Lung (tissue), 12 donors: ENCODE measurements around the gene CCDC134. TPM values are rescaled to one million over a fixed set of nuclear protein-coding genes. Genes with fewer than 3 reads are reported as not detected.

ENCODE experiments used
- ATAC-seq: fragments of 200-7000 bp; cut with Tn5 transposase; one replicate; pipeline ENCODE4 v1.9.1; 2020; ENCODE audit warnings: moderate number of reproducible peaks; ENCODE audit not compliant: insufficient read depth, low FRiP score
- DNase-seq, 3 donors: peaks; one replicate each; pipeline ENCODE4 v3.0.0-alpha.2; 2013 to 2017
- H3K27ac ChIP-seq, 2 donors: one replicate each; pipeline ENCODE4 v1.5.1; 2013; ENCODE audit warnings: mild to moderate bottlenecking in 2 of 2, moderate library complexity in 2 of 2, control low read depth in 1 of 2, inconsistent platforms in 1 of 2, low read depth in 1 of 2, low read length in 1 of 2
- H3K27me3 ChIP-seq, 3 donors: one replicate each; pipeline ENCODE4 v1.5.1; 2013; ENCODE audit warnings: low read length in 2 of 3; ENCODE audit not compliant: control insufficient read depth in 3 of 3, insufficient read depth in 3 of 3
- H3K36me3 ChIP-seq, 4 donors: one replicate each; pipeline ENCODE4 v1.5.1; 2013; ENCODE audit warnings: low read length in 4 of 4, mild to moderate bottlenecking in 1 of 4, moderate library complexity in 1 of 4; ENCODE audit not compliant: control insufficient read depth in 4 of 4, insufficient read depth in 4 of 4
- H3K4me1 ChIP-seq, 5 donors: one replicate each; pipeline ENCODE4 v1.5.1; 2013; ENCODE audit warnings: low read length in 5 of 5, mild to moderate bottlenecking in 2 of 5, moderate library complexity in 1 of 5; ENCODE audit not compliant: control insufficient read depth in 5 of 5, insufficient read depth in 5 of 5
- H3K4me3 ChIP-seq: one replicate; pipeline ENCODE4 v1.5.1; 2013; ENCODE audit warnings: mild to moderate bottlenecking, control low read depth, moderate library complexity
- H3K9ac ChIP-seq, 2 donors: one replicate each; pipeline ENCODE4 v1.5.1; 2013; ENCODE audit warnings: low read length in 2 of 2, control low read depth in 1 of 2; ENCODE audit not compliant: insufficient read depth in 1 of 2
- H3K9me3 ChIP-seq, 4 donors: one replicate each; pipeline ENCODE4 v1.5.1; 2013; ENCODE audit warnings: low read length in 3 of 4, mild to moderate bottlenecking in 1 of 4, moderate library complexity in 1 of 4; ENCODE audit not compliant: control insufficient read depth in 4 of 4, insufficient read depth in 3 of 4
- CTCF ChIP-seq: IDR thresholded peaks from 2 replicates; pipeline ENCODE4 v1.5.1; 2012; ENCODE audit warnings: mild to moderate bottlenecking; ENCODE audit errors: control extremely low read depth, extremely low read depth
- whole genome bisulfite sequencing, 2 donors: extraction: QIAGEN DNeasy Blood & Tissue Kit; methylation state at CpG; one replicate each; pipeline ENCODE4 v1.1.7; 2013; 5-methylcytosine and 5-hydroxymethylcytosine counted together
- polyA plus RNA-seq, 2 donors: library from polyadenylated mRNA; stranded (reverse); fragments of 200-250 nt; gene quantifications; one replicate each; pipeline ENCODE4 v1.2.1, GENCODE V29; 2013
- total RNA-seq, 2 donors: library from RNA; depleted of rRNA in 1 of 2; stranded (reverse); fragments of >200 nt in 1 of 2; gene quantifications; one replicate each; pipeline ENCODE4 v1.2.1, GENCODE V29; 2014 to 2021
- donor health status: control.
- donor health status: control.
- donor health status: Bipolar disorder and iron deficiency.
- donor health status: healthy.
- donor health status: DM: yes; HTN: yes; CAD: no.

The CCDC134 gene
- total and polyA plus RNA-seq, 4 donors, result 2.5 to 10.6 (median 7.0) TPM

- WGBS, 2 donors, result 97 to 99% methylated on average over 4 of the region's 4 CpGs
- DNase-seq (no peak), ATAC-seq (no peak)
- H3K4me1 ChIP-seq, result peaks cover 3 to 39% (median 16%) of the 10 kb centered on the region in 5 donors
- no peaks in the 10 kb centered on the region for H3K9me3 ChIP-seq
- peaks cover 0 to 3% (median 2%) of the 10 kb centered on the region in 4 donors for H3K36me3 ChIP-seq
- TF ChIP-seq CTCF, result no peak
- no peak overlapping the region for H3K9ac ChIP-seq
- no peak overlapping the region for H3K27ac ChIP-seq
- H3K27me3 ChIP-seq, result no peaks in the 10 kb centered on the region
- H3K4me3 ChIP-seq, result no peak overlapping the region
Observed at GRCh38 chr22:41828516-41828915, 28.0 kb downstream of the CCDC134 start.

- Histone ChIP-seq H3K27me3 (no peaks in the 10 kb centered on the region), H3K4me3 (no peak overlapping the region), H3K9me3 (no peaks in the 10 kb centered on the region), H3K36me3 (peaks cover 0 to 2% (median 0%) of the 10 kb centered on the region in 4 donors), H3K4me1 (peaks cover 3 to 43% (median 14%) of the 10 kb centered on the region in 5 donors), H3K27ac (no peak overlapping the region), H3K9ac (no peak overlapping the region)
- ATAC-seq (no peak), DNase-seq (no peak)
- no peak for TF ChIP-seq CTCF
- WGBS, 2 donors, result 96 to 98% methylated on average over 3 of the region's 3 CpGs
Observed at GRCh38 chr22:41830174-41830573, 29.7 kb downstream of the CCDC134 start.

- H3K36me3 ChIP-seq, result peaks cover 0 to 7% (median 1%) of the 10 kb centered on the region in 4 donors
- H3K27me3 ChIP-seq, result no peaks in the 10 kb centered on the region
- no peak overlapping the region for H3K4me3 ChIP-seq
- peak; percentile 34 to 58 (median 34) for DNase-seq
- H3K27ac ChIP-seq, result no peak overlapping the region
- 40 to 58% methylated on average over 6 of the region's 6 CpGs for WGBS, 2 donors
- H3K9ac ChIP-seq, result no peak overlapping the region
- ATAC-seq, result no peak
- H3K9me3 ChIP-seq, result no peaks in the 10 kb centered on the region
- no peak for TF ChIP-seq CTCF
- peaks cover 0 to 31% (median 8%) of the 10 kb centered on the region in 5 donors for H3K4me1 ChIP-seq
Observed at GRCh38 chr22:41831383-41831782, 30.9 kb downstream of the CCDC134 start.
